GM19238 (cell line): ENCODE data around the gene CT45A8.
"Not testable (repeated sequence)": the region's sequence is repeated elsewhere in the genome, so short reads cannot be mapped to it uniquely, and the experiment has no call there.

Source experiments
- DNase-seq: peaks from one replicate; pipeline ENCODE4 v3.0.0; 2011; ENCODE audit warnings: low spot score; ENCODE audit not compliant: insufficient read length

CT45A8 gene, protein sequence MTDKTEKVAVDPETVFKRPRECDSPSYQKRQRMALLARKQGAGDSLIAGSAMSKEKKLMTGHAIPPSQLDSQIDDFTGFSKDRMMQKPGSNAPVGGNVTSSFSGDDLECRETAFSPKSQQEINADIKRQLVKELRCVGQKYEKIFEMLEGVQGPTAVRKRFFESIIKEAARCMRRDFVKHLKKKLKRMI

DNA sequence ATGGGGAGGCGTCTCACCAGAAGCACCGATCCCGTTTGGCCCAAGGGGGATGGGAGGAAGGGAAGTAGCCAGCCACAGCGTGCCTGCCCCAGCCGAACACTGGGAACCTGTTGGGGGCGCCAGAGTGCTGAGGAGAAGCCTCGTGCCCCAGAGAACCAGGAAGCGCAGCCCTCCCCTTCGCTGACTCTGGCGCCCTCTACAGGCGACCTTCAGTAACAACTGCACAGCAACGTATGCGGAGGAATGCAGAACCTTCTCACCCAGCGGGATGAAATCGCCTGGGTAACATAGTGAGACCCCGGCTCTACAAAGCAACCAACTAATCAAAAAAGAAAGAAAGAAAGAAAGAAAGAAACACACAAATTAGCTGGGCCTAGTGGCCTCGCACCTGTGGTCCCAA lies at the start of gene CT45A8:
TSS of gene CT45A8 (minus strand) at position 101 of the 400 bp plus-strand sequence. CDS start 3,755 bp downstream, outside the sequence.
- not testable (repeated sequence) for DNase-seq

DNA sequence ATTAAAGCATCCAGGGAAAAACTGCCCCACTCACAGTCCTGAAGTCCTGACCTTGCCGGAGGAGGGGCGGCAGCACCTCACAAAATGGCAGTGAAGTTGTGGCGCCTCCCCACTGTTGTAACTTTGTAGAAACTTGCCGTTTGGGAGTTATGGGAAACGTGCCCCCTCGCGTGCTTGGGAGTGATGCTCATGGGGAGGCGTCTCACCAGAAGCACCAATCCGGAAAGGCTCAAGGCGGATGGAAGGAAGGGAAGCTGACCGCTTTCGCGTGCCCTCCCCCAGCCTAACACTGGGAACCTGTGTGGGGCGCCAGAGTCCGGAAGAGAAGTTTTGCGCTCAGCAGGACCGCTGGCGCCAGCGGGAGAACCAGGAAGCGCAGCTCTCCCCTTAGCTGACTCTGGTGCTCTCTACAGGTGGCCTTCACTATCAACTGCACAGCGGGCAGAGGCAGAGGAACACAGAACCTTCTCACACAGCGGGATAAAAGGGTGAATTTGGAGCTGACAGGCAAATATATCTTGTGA lies 39.0 kb upstream of the CT45A8 start, which contains the start of the genes CT45A10 and SAGE1:
TSS of gene CT45A10 (minus strand) at position 151 of the 524 bp plus-strand sequence. CDS start 8,100 bp downstream, outside the sequence.
TSS of gene SAGE1 (plus strand) at position 423 of the 524 bp plus-strand sequence. CDS start 2,527 bp downstream, outside the sequence.
- no peak for DNase-seq

DNA sequence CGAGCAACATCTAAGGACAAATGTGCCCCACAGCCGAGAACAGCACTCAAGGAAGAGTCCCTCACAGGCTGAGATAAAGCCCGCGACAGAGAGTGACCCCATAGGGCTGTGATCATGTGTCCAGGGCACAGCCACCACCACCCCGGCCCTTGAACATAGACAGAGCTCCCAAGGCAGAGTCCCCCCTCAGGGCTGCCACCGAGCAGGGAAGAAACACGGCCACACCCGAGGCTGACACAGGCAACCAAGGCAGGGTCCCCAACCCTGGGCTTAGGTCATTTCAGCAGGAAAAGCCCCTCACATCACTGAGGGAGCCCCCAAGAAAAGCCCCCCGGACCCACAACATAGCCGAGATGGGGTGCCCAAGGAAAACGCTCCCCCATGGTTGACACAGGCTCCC lies 38.4 kb upstream of the CT45A8 start:
- no peak for DNase-seq

DNA sequence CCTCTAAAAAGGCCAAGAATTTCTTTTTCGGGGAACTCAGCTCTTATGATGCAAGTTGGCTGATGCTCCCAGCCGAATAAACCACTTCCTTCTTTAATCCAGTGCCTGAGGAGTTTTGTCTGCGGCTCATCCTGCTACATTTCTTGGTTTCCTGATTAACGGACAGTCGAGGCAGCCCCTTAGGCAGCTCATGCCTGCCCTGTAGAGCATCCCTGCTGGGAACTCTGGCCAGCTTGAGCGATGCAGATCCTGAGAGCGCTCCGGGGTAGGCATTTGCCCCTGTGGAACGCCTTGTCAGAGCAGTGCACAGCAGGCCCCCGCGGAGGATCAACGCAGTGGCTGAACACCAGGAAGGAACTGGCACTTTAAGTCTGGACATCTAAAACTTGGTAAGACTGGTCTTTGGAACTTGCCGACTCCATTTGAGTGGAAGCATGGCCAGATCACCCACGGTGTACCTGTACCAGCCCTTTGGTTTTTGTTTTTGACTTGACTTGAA lies 35.8 kb upstream of the CT45A8 start:
- DNase-seq: no peak

DNA sequence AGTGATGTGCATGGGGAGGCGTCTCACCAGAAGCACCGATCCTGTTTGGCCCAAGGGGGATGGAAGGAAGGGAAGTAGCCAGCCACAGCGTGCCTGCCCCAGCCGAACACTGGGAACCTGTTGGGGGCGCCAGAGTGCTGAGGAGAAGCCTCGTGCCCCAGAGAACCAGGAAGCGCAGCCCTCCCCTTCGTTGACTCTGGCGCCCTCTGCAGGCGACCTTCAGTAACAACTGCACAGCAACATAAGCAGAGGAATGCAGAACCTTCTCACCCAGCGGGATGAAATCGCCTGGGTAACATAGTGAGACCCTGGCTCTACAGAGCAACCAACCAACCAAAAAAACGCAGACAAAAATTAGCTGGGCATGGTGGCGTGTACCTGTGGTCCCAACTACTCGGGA lies 34.6 kb upstream of the CT45A8 start:
- not testable (repeated sequence) for DNase-seq

DNA sequence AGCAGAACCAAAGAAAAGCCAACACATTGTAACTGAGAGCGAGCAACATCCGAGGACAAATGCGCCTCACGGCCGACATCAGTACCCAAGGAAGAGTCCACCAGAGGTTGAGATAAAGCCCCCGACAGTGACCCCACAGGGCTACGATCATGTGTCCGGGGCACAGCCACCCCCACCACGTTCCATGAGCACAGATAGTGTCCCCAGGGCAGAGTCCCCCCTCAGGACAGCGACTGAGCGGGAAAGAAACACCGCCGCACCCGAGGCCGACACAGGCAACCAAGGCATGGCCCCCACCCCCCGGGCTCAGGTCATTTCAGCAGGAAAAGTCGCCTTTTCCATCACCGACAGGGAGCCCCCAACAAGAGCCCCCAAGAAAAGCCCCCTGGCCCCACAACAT lies 33.9 kb upstream of the CT45A8 start:
- DNase-seq: not testable (repeated sequence)

DNA sequence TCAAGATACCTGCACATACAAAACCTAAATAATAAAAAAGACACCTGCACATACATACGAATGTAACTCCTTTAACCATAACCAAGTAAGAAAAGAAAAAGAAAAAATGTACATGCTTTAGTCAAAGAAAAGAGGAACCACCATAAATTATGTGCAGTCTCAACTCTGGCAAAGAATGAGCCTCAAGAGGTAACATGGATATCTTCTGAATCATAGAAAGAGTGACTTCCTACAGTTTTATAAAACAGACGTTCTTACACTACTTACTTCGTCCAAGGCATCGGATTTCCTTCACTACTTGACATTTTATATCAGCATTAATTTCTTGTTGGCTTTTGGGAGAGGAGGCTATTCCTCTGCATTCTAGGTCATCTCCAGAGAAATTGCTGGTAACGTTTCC lies 28.4 kb upstream of the CT45A8 start:
- not testable (repeated sequence) for DNase-seq

DNA sequence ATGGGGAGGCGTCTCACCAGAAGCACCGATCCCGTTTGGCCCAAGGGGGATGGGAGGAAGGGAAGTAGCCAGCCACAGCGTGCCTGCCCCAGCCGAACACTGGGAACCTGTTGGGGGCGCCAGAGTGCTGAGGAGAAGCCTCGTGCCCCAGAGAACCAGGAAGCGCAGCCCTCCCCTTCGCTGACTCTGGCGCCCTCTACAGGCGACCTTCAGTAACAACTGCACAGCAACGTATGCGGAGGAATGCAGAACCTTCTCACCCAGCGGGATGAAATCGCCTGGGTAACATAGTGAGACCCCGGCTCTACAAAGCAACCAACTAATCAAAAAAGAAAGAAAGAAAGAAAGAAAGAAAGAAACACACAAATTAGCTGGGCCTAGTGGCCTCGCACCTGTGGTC lies 17.4 kb upstream of the CT45A8 start, which contains the start of gene CT45A9:
TSS of gene CT45A9 (minus strand) at position 101 of the 400 bp plus-strand sequence. CDS start 3,751 bp downstream, outside the sequence.
- not testable (repeated sequence) for DNase-seq

DNA sequence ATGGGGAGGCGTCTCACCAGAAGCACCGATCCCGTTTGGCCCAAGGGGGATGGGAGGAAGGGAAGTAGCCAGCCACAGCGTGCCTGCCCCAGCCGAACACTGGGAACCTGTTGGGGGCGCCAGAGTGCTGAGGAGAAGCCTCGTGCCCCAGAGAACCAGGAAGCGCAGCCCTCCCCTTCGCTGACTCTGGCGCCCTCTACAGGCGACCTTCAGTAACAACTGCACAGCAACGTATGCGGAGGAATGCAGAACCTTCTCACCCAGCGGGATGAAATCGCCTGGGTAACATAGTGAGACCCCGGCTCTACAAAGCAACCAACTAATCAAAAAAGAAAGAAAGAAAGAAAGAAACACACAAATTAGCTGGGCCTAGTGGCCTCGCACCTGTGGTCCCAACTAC lies 17.2 kb downstream of the CT45A8 start, which contains the start of gene CT45A7:
TSS of gene CT45A7 (minus strand) at position 101 of the 400 bp plus-strand sequence. CDS start 3,747 bp downstream, outside the sequence.
- not testable (repeated sequence) for DNase-seq

DNA sequence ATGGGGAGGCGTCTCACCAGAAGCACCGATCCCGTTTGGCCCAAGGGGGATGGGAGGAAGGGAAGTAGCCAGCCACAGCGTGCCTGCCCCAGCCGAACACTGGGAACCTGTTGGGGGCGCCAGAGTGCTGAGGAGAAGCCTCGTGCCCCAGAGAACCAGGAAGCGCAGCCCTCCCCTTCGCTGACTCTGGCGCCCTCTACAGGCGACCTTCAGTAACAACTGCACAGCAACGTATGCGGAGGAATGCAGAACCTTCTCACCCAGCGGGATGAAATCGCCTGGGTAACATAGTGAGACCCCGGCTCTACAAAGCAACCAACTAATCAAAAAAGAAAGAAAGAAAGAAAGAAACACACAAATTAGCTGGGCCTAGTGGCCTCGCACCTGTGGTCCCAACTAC lies 34.4 kb downstream of the CT45A8 start, which contains the start of gene CT45A2:
TSS of gene CT45A2 (minus strand) at position 101 of the 400 bp plus-strand sequence. CDS start 3,747 bp downstream, outside the sequence.
- DNase-seq: not testable (repeated sequence)

DNA sequence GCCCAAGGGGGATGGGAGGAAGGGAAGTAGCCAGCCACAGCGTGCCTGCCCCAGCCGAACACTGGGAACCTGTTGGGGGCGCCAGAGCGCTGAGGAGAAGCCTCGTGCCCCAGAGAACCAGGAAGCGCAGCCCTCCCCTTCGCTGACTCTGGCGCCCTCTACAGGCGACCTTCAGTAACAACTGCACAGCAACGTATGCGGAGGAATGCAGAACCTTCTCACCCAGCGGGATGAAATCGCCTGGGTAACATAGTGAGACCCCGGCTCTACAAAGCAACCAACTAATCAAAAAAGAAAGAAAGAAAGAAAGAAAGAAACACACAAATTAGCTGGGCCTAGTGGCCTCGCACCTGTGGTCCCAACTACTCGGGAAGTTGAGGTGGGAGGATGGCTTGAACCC lies 51.7 kb downstream of the CT45A8 start, which contains the start of gene CT45A6:
TSS of gene CT45A6 (minus strand) at position 101 of the 400 bp plus-strand sequence. CDS start 3,794 bp downstream, outside the sequence.
- DNase-seq: not testable (repeated sequence)
